Measurements from ENCODE around the gene PDIA3.

PDIA3 gene

GRCh38 chr15:43748376-43748775 lies 2.1 kb downstream of the PDIA3 start:
- TF ChIP-seq CTCF (IDR thresholded peaks at IDR 0.05) (no peak), ZFX (IDR thresholded peaks at IDR 0.05; ENCODE audit: borderline replicate concordance) (no peak)
- no peak overlapping the region for H3K27ac ChIP-seq

- no peak for TF ChIP-seq CTCF (IDR thresholded peaks at IDR 0.05)
- H3K27ac ChIP-seq = no peak overlapping the region
Observed at GRCh38 chr15:43749690-43750345, 3.6 kb downstream of the PDIA3 start.

- H3K27ac ChIP-seq = no peak overlapping the region
Observed at GRCh38 chr15:43751885-43752284, 5.6 kb downstream of the PDIA3 start.

GRCh38 chr15:43762824-43763223 lies 16.6 kb downstream of the PDIA3 start:
- H3K27ac ChIP-seq = no peak overlapping the region
- TF ChIP-seq ZFX (IDR thresholded peaks at IDR 0.05; ENCODE audit: borderline replicate concordance) (no peak), CTCF (IDR thresholded peaks at IDR 0.05) (no peak)

More at GRCh38 chr15:43751885-43752284, 5.6 kb downstream of the PDIA3 start:
- no peak for TF ChIP-seq CTCF (IDR thresholded peaks at IDR 0.05)
- no peak for TF ChIP-seq ZFX (IDR thresholded peaks at IDR 0.05; ENCODE audit: borderline replicate concordance)

- TF ChIP-seq CTCF (IDR thresholded peaks at IDR 0.05) = no peak
- TF ChIP-seq ZFX (IDR thresholded peaks at IDR 0.05; ENCODE audit: borderline replicate concordance) = no peak
- H3K27ac ChIP-seq = no peak overlapping the region
Observed at GRCh38 chr15:43763819-43764446, 17.7 kb downstream of the PDIA3 start.

- TF ChIP-seq ZFX (IDR thresholded peaks at IDR 0.05; ENCODE audit: borderline replicate concordance) (no peak), CTCF (IDR thresholded peaks at IDR 0.05) (peak; percentile 91)
- peak overlapping the region; percentile 24; the same call in 1 of the 2 replicates for H3K27ac ChIP-seq
Observed at GRCh38 chr15:43769584-43770228, 23.5 kb downstream of the PDIA3 start.

GRCh38 chr15:43771816-43772215 lies 25.6 kb downstream of the PDIA3 start:
- TF ChIP-seq ZFX (IDR thresholded peaks at IDR 0.05; ENCODE audit: borderline replicate concordance) = no peak
- TF ChIP-seq CTCF (IDR thresholded peaks at IDR 0.05) = no peak
- peak overlapping the region; percentile 92 for H3K27ac ChIP-seq

Data from 22Rv1 (cell line).